Karpas-422 (cell line): ENCODE results near the gene OR2C1. TPM values are rescaled to one million over a fixed set of nuclear protein-coding genes. Genes with fewer than 3 reads are reported as not detected.

Experiments used
- DNase-seq: peaks from one replicate; pipeline ENCODE4 v3.0.0-alpha.2; 2015
- H2AFZ ChIP-seq: fragments of 200-600 bp; sonication (generic); 2 replicates; pipeline ENCODE4 v1.6.1; 2014; ENCODE audit warnings: antibody characterized with exemption, low read length, mixed read lengths
- H3K27ac ChIP-seq: fragments of 200-600 bp; sonication (generic); 2 replicates; pipeline ENCODE4 v1.5.1; 2014; ENCODE audit warnings: mild to moderate bottlenecking, low read length, moderate library complexity
- H3K27me3 ChIP-seq: fragments of 200-600 bp; sonication (generic); 2 replicates; pipeline ENCODE4 v1.6.1; 2014; ENCODE audit warnings: low read length, mixed read lengths
- H3K36me3 ChIP-seq: fragments of 200-600 bp; sonication (generic); 2 replicates; pipeline ENCODE4 v1.6.1; 2014; ENCODE audit warnings: low read length, mixed read lengths; ENCODE audit not compliant: insufficient read depth
- H3K4me1 ChIP-seq: fragments of 200-600 bp; sonication (generic); 2 replicates; pipeline ENCODE4 v1.6.1; 2014; ENCODE audit warnings: mild to moderate bottlenecking, low read length, mixed read lengths
- H3K4me2 ChIP-seq: fragments of 200-600 bp; sonication (generic); 2 replicates; pipeline ENCODE4 v1.6.1; 2014; ENCODE audit warnings: low read length, low read depth, mild to moderate bottlenecking; ENCODE audit not compliant: poor library complexity, severe bottlenecking
- H3K4me3 ChIP-seq: fragments of 200-600 bp; sonication (generic); 2 replicates; pipeline ENCODE4 v1.5.1; 2014; ENCODE audit warnings: mild to moderate bottlenecking, antibody characterized with exemption, low read length, mixed read lengths
- H3K79me2 ChIP-seq: fragments of 200-600 bp; sonication (generic); 2 replicates; pipeline ENCODE4 v1.6.1; 2014; ENCODE audit warnings: mild to moderate bottlenecking, low read length, mixed read lengths
- H3K9ac ChIP-seq: fragments of 200-600 bp; sonication (generic); 2 replicates; pipeline ENCODE4 v1.6.0; 2014; ENCODE audit warnings: low read length
- H3K9me2 ChIP-seq: fragments of 200-600 bp; sonication (generic), shearing (Covaris generic); replicated peaks from 2 replicates; pipeline ENCODE4 v1.6.0; 2014; ENCODE audit warnings: mild to moderate bottlenecking, low read length, moderate library complexity; ENCODE audit not compliant: insufficient read depth
- H3K9me3 ChIP-seq: fragments of 300-700, 200-600 bp; sonication (generic); 2 replicates; pipeline ENCODE4 v1.6.1; 2014; ENCODE audit warnings: low read length, mixed read lengths
- H4K20me1 ChIP-seq: fragments of 200-600 bp; sonication (generic); 2 replicates; pipeline ENCODE4 v1.6.1; 2014; ENCODE audit warnings: mild to moderate bottlenecking, antibody characterized with exemption, low read length, low read depth; ENCODE audit not compliant: insufficient read depth
- total RNA-seq: library from RNA; depleted of rRNA; stranded (reverse); fragments of >200 nt; shearing (Covaris generic); gene quantifications from 2 replicates; pipeline ENCODE4 v1.2.3, GENCODE V29; 2014; ENCODE audit warnings: low replicate concordance

OR2C1 gene
- total RNA-seq, 1 experiment from 2014 or later: not detected

DNA sequence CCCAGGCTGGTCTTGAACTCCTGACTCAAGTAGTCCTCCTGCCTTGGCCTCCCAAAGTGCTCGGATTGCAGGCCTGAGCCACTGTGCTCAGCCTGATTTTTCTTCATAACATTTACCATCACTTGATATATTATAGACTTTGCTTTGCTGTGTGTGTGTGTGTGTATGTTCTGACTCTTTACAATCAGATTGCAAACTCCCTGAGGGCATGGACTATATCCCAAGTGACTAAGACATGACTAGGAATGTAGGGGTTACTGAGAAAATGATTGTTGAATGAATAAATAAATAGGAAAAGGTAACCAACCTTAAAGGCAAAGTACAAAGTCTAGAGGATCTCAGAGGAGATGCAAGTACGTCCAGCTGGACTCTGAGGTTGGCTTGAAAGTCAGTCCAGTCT lies 9.6 kb upstream of the OR2C1 start:
- Histone ChIP-seq H3K4me1 (peaks cover 11% of the 10 kb centered on the region), H3K79me2 (no peaks in the 10 kb centered on the region), H3K4me2 (no peak overlapping the region), H3K9me2 (no peaks in the 10 kb centered on the region), H3K9me3 (no peaks in the 10 kb centered on the region), H2AFZ (no peak overlapping the region), H3K4me3 (no peak overlapping the region), H4K20me1 (no peaks in the 10 kb centered on the region), H3K27ac (no peak overlapping the region), H3K9ac (no peak overlapping the region), H3K36me3 (no peaks in the 10 kb centered on the region), H3K27me3 (no peaks in the 10 kb centered on the region)
- DNase-seq: no peak

DNA sequence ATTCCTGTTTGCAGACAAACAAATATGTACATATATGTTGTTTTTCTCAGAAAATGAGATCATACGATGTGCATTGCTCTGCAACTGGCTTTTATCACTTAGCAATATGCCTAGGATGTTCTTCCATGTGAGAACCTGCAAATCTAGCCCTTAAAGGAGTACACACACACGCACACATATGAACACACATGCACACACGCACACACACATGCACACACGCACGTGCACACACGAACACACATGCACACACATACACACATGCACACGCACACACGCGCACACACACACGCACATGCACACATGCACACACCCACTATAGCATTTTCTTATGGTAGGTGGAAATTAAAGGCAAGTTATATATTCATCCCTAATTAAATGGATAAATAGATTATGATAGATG lies 8.1 kb upstream of the OR2C1 start:
- no peak for DNase-seq
- Histone ChIP-seq H2AFZ (no peak overlapping the region), H3K9me3 (no peaks in the 10 kb centered on the region), H3K4me2 (no peak overlapping the region), H3K27ac (no peak overlapping the region), H3K36me3 (no peaks in the 10 kb centered on the region), H3K4me1 (peaks cover 11% of the 10 kb centered on the region), H4K20me1 (no peaks in the 10 kb centered on the region), H3K9ac (no peak overlapping the region), H3K9me2 (no peaks in the 10 kb centered on the region), H3K27me3 (no peaks in the 10 kb centered on the region), H3K79me2 (no peaks in the 10 kb centered on the region), H3K4me3 (no peak overlapping the region)

DNA sequence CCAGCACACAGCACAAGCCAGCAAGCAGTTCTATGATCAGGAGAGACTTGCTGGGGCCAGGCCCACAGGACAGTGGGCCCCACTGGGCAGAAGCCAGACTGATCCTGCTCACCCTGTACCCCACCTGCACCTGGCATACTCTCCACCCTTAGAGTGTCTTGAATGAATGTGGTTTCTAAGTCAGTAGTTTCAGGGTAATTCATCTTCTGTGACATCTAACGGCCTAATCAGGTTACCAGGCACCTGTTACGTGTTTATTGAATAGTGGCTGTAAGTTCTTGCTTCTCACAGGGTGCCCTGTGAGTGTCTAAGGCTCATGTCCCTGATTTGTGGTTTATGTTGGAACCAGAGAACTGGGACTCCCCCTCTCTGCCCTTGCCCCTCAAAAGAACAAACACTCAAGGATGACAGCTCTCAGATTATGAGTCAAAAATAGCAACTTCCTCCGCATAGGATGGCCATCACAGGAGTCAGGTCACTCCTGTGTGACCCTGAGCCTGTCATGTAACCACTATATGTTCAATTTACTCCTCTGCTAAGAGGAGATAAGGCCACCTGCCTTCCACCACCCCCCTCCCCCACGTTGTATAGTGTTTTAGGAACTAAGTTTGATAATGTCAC lies 7.0 kb upstream of the OR2C1 start:
- Histone ChIP-seq H3K27ac (no peak overlapping the region), H3K9ac (no peak overlapping the region), H3K4me3 (no peak overlapping the region), H3K9me3 (no peaks in the 10 kb centered on the region), H3K9me2 (no peaks in the 10 kb centered on the region), H3K4me1 (peaks cover 11% of the 10 kb centered on the region), H3K36me3 (no peaks in the 10 kb centered on the region), H3K79me2 (no peaks in the 10 kb centered on the region), H3K27me3 (no peaks in the 10 kb centered on the region), H2AFZ (no peak overlapping the region), H4K20me1 (no peaks in the 10 kb centered on the region), H3K4me2 (no peak overlapping the region)
- no peak for DNase-seq

DNA sequence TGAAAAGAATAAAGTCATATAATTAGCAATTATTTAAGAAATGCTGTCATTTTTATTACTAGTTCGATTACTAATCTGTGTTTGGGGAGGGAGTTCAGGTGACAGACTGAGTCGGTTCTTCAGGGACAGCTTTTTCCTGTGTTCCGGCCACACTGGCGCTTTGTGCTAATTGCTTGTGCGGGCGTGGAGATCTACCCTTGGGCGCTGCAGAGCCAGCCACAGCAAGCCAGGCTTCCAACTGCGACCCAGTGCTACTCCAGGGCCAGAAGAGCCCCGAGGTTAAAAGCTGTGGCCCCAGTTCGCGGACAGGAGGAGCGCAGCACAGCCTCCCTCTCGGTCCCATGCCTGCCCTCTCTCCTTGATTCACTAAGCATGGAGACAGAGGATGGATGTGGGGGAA lies 6.5 kb upstream of the OR2C1 start:
- H3K9me2 ChIP-seq: no peaks in the 10 kb centered on the region
- no peak overlapping the region for H3K4me3 ChIP-seq
- no peak overlapping the region for H3K9ac ChIP-seq
- no peak for DNase-seq
- no peak overlapping the region for H3K4me2 ChIP-seq
- H3K9me3 ChIP-seq: no peaks in the 10 kb centered on the region
- H3K79me2 ChIP-seq: no peaks in the 10 kb centered on the region
- H3K27ac ChIP-seq: no peak overlapping the region
- no peak overlapping the region for H2AFZ ChIP-seq
- no peaks in the 10 kb centered on the region for H3K27me3 ChIP-seq
- peaks cover 11% of the 10 kb centered on the region for H3K4me1 ChIP-seq
- no peaks in the 10 kb centered on the region for H4K20me1 ChIP-seq
- H3K36me3 ChIP-seq: no peaks in the 10 kb centered on the region

DNA sequence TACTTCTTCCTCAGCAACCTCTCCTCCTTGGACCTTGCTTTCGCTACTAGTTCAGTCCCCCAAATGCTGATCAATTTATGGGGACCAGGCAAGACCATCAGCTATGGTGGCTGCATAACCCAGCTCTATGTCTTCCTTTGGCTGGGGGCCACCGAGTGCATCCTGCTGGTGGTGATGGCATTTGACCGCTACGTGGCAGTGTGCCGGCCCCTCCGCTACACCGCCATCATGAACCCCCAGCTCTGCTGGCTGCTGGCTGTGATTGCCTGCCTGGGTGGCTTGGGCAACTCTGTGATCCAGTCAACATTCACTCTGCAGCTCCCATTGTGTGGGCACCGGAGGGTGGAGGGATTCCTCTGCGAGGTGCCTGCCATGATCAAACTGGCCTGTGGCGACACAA lies 429 bp downstream of the OR2C1 start:
- no peaks in the 10 kb centered on the region for H3K4me1 ChIP-seq
- H3K4me2 ChIP-seq: no peak overlapping the region

DNA sequence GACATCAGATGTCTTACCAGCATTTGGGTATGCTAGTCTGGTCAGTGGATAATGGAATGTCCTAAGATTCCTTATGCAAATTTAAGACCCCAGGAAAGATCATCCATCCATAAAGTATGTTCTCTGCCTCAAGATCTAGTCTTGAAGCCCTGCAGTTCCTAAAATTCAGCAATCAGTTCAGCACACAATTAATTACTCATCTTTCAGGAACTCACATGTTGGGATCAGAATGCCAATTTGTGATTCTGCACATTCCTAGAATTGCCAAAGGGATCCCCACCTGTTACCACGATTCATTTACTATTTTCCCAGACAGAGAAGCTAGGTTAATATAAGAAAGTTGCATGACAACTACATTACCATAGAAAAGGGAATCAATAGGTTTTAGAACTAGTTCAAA lies 3.2 kb downstream of the OR2C1 start:
- no peaks in the 10 kb centered on the region for H3K4me1 ChIP-seq
- H3K9ac ChIP-seq: no peak overlapping the region
- H3K4me2 ChIP-seq: no peak overlapping the region
- H4K20me1 ChIP-seq: no peaks in the 10 kb centered on the region
- no peak overlapping the region for H3K27ac ChIP-seq
- no peak for DNase-seq
- H3K9me2 ChIP-seq: no peaks in the 10 kb centered on the region
- no peaks in the 10 kb centered on the region for H3K27me3 ChIP-seq
- no peaks in the 10 kb centered on the region for H3K79me2 ChIP-seq
- no peak overlapping the region for H3K4me3 ChIP-seq
- H3K9me3 ChIP-seq: no peaks in the 10 kb centered on the region
- no peak overlapping the region for H2AFZ ChIP-seq
- H3K36me3 ChIP-seq: no peaks in the 10 kb centered on the region

More for the DNA sequence above, 429 bp downstream of the OR2C1 start:
- Histone ChIP-seq H2AFZ (no peak overlapping the region), H3K9me2 (no peaks in the 10 kb centered on the region), H3K79me2 (no peaks in the 10 kb centered on the region), H3K9me3 (no peaks in the 10 kb centered on the region), H3K27me3 (no peaks in the 10 kb centered on the region), H3K4me3 (no peak overlapping the region), H3K9ac (no peak overlapping the region), H4K20me1 (no peaks in the 10 kb centered on the region), H3K27ac (no peak overlapping the region), H3K36me3 (no peaks in the 10 kb centered on the region)
- DNase-seq: no peak

DNA sequence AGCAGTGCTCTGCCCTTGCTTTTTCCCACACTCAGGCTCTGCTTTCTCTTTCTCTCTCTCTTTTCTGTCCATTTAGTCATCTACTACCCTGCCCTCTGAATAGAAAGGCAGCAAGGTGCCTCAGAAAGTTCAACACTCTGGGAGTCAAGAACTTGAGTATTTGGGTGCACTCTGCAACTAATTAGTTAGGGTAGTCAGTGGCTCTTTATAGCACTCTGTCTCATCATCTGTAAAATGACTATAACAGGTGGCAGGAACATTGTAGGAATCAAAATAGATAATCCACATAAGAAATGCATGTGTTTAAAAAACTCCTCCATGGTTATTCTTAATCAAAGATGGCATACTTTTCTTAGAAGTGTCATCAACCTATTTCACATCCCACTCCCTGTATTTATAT lies 7.2 kb downstream of the OR2C1 start:
- no peak for DNase-seq
- Histone ChIP-seq H3K9me2 (no peaks in the 10 kb centered on the region), H3K79me2 (no peaks in the 10 kb centered on the region), H3K36me3 (no peaks in the 10 kb centered on the region), H3K9me3 (no peaks in the 10 kb centered on the region), H3K4me1 (no peaks in the 10 kb centered on the region), H3K9ac (no peak overlapping the region), H4K20me1 (no peaks in the 10 kb centered on the region), H3K4me2 (no peak overlapping the region), H3K4me3 (no peak overlapping the region), H2AFZ (no peak overlapping the region), H3K27ac (no peak overlapping the region), H3K27me3 (no peaks in the 10 kb centered on the region)

DNA sequence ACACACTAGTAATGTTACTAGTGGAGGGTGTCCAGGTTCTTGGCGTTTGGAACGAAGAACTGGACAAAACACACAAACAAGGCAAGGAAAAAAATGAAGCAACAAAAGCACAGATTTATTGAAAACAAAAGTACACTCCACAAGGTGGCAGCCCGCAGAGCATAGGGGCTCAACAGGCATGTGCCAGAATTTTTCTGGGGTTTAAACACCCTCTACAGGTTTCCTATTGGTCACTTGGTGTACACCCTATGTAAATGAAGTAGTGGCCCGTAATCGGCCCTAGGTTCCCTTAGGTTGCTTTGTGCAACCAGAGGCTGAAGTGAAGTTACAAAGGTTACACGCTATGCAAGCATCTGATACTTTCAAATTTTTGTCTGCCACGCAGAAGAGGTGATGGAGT lies 8.1 kb downstream of the OR2C1 start:
- H3K4me3 ChIP-seq: no peak overlapping the region
- no peaks in the 10 kb centered on the region for H4K20me1 ChIP-seq
- H2AFZ ChIP-seq: no peak overlapping the region
- H3K9ac ChIP-seq: no peak overlapping the region
- H3K4me2 ChIP-seq: no peak overlapping the region
- H3K79me2 ChIP-seq: no peaks in the 10 kb centered on the region
- no peaks in the 10 kb centered on the region for H3K36me3 ChIP-seq
- no peaks in the 10 kb centered on the region for H3K27me3 ChIP-seq
- DNase-seq: peak; percentile 74
- H3K27ac ChIP-seq: no peak overlapping the region
- no peaks in the 10 kb centered on the region for H3K9me2 ChIP-seq
- no peaks in the 10 kb centered on the region for H3K4me1 ChIP-seq
- H3K9me3 ChIP-seq: no peaks in the 10 kb centered on the region
